ENCODE results near the gene CDC16. TPM values are rescaled to one million over a fixed set of nuclear protein-coding genes. Genes with fewer than 3 reads are reported as not detected.

Gene CDC16
- total RNA-seq, 4 donors from 2014 or later, result 40.1 to 53.1 (median 47.4) TPM

DNA sequence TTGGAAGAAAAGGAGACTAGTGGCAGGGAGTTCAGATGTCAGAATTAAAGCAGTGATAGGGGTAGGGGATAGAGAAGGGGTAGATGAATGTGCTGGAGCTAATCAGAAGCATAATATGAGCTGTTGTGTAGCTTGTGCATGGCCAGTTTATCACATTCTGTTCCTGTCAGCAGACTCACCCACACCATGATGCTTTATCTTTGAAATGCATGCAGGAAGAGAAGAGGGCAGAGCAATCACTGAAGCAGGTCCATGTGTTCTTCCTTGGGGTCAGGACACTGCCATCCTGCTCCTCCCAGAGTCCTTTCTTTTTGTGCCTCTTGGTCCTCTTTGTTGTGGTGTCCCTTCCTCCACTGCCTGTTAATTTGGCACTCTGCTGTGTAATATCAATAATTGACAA lies 85.4 kb downstream of the CDC16 start:
- Histone ChIP-seq H3K9me3 (no peaks in the 10 kb centered on the region), H3K27me3 (no peaks in the 10 kb centered on the region), H3K4me1 (peaks cover 11 to 55% (median 18%) of the 10 kb centered on the region in 3 donors), H3K4me3 (no peak overlapping the region), H3K27ac (no peak overlapping the region), H3K36me3 (peaks cover 0 to 40% of the 10 kb centered on the region in 2 donors)
- TF ChIP-seq CTCF (IDR thresholded peaks at IDR 0.05) (no peak), EP300 (IDR thresholded peaks at IDR 0.05) (no peak)
- no peak for ATAC-seq

DNA sequence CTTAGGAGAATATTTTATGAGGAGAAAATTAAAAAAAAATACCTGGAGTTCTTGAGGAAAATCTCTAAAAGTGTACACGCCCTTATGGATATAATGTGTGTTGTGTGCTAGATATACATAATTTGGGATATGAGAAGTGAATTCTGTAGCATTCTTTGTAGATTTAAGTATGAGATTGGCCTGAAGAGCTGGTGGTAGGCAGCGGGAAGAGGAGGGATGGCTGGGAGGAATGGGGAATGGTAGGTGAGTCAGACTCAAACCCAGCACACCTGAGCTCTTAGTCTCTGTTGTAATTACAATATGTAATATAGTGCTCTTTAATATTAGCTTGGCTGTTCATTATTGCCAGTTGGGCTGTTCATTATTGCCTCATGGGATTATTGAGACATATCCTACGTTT lies 86.6 kb downstream of the CDC16 start:
- Histone ChIP-seq H3K4me3 (no peak overlapping the region), H3K9me3 (no peaks in the 10 kb centered on the region), H3K27ac (no peak overlapping the region), H3K4me1 (peaks cover 5 to 43% (median 6%) of the 10 kb centered on the region in 3 donors), H3K36me3 (peaks cover 0 to 51% of the 10 kb centered on the region in 2 donors), H3K27me3 (no peaks in the 10 kb centered on the region)
- 69 to 87% methylated on average over 1 to 3 of the region's 3 CpGs for WGBS, 2 donors (ENCODE audit: low coverage in 1 of 2)
- no peak for ATAC-seq
- TF ChIP-seq CTCF (IDR thresholded peaks at IDR 0.05) (no peak), POLR2AphosphoS5 (IDR thresholded peaks at IDR 0.05) (no peak), EP300 (IDR thresholded peaks at IDR 0.05) (no peak), POLR2A (IDR thresholded peaks at IDR 0.05) (no peak)

Small RNA genes within 50 kb of the gene (small RNA-seq; reads per million reads assigned to genes)
- gene MIR4502, result 0 reads per million in 4 donors
- gene MIR548AR, result 0 reads per million in 4 donors

Other genes starting within 250 kb of the CDC16 start
- 10 to 100 TPM; 25.0 to 43.1 (median 30.2) TPM for gene RASA3, start 102.3 kb upstream of the CDC16 start, total RNA-seq
- gene CFAP97D2, start 55.6 kb upstream of the CDC16 start, total RNA-seq, result not detected
- gene UPF3A, start 46.7 kb downstream of the CDC16 start, total RNA-seq, result 10 to 100 TPM; 31.0 to 40.0 (median 37.9) TPM
- 10 to 100 TPM in 2 of 4 donors, 1 to 10 TPM in 2; 7.5 to 15.3 (median 10.9) TPM for gene CHAMP1, start 79.6 kb downstream of the CDC16 start, total RNA-seq

All from gastroesophageal sphincter (tissue), 4 donors.